ENCODE measurements around the gene SLC44A5. TPM values are rescaled to one million over a fixed set of nuclear protein-coding genes. Genes with fewer than 3 reads are reported as not detected.

The SLC44A5 gene
- total RNA-seq, 1 donor from 2014 or later = 0.20 TPM

DNA sequence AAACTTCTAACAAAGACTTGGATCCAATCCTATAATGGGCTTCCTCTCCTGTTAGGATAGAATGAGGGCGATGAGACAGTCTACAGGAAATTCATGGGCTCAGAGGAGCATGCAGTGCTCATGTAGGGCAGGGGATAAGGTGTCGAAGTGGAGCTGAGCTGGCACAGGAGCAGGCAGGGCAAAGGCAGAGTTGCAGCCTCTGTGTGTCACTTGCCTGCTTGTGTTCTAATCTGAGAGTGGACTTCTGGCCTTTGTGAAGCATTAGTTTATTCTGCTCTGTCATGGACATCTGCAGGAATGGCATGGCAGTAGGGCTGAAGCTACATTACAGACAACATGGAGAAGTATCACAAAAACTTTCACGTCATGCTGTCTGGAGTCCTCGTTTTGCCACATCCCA, 444.1 kb downstream of the SLC44A5 start:
- H3K27me3 Mint-ChIP-seq (ENCODE audit: low read depth) = peaks cover 10% of the 10 kb centered on the region
- no peak overlapping the region for H3K27ac Mint-ChIP-seq (ENCODE audit: unreplicated experiment)
- TF ChIP-seq, protein P1, sequence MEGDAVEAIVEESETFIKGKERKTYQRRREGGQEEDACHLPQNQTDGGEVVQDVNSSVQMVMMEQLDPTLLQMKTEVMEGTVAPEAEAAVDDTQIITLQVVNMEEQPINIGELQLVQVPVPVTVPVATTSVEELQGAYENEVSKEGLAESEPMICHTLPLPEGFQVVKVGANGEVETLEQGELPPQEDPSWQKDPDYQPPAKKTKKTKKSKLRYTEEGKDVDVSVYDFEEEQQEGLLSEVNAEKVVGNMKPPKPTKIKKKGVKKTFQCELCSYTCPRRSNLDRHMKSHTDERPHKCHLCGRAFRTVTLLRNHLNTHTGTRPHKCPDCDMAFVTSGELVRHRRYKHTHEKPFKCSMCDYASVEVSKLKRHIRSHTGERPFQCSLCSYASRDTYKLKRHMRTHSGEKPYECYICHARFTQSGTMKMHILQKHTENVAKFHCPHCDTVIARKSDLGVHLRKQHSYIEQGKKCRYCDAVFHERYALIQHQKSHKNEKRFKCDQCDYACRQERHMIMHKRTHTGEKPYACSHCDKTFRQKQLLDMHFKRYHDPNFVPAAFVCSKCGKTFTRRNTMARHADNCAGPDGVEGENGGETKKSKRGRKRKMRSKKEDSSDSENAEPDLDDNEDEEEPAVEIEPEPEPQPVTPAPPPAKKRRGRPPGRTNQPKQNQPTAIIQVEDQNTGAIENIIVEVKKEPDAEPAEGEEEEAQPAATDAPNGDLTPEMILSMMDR (IDR thresholded peaks at IDR 0.05) = no peak
- no peaks in the 10 kb centered on the region for H3K9me3 Mint-ChIP-seq (ENCODE audit: low read depth)
- no peaks in the 10 kb centered on the region for H3K36me3 Mint-ChIP-seq (ENCODE audit: low read depth)
- no peak overlapping the region for H3K4me3 Mint-ChIP-seq (ENCODE audit: unreplicated experiment)
- DNase-seq (ENCODE audit: low spot score) = no peak
- H3K4me1 Mint-ChIP-seq (ENCODE audit: low read depth) = no peaks in the 10 kb centered on the region

DNA sequence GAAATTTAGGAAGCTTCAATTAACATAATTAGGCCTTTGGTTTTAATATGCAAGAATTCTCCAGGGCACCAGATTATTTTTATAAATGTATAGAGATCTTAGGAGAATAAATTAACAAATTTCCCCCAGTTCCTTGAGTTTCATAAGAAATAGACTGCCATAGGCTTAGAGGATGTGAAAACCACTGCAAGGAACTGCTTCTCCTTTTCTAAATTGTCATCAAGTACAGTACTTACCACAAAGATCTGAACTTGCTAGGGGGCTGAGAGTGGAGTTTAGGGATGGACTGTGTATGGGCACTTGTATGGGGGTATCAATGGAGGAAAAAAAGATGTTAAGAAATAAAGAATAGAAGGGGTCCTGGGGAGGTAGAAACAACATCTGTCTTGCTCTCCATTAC, 445.6 kb downstream of the SLC44A5 start:
- no peak for DNase-seq (ENCODE audit: low spot score)
- H3K4me1 Mint-ChIP-seq (ENCODE audit: low read depth) = no peaks in the 10 kb centered on the region
- peaks cover 10% of the 10 kb centered on the region for H3K27me3 Mint-ChIP-seq (ENCODE audit: low read depth)
- no peak overlapping the region for H3K4me3 Mint-ChIP-seq (ENCODE audit: unreplicated experiment)
- no peaks in the 10 kb centered on the region for H3K9me3 Mint-ChIP-seq (ENCODE audit: low read depth)
- no peaks in the 10 kb centered on the region for H3K36me3 Mint-ChIP-seq (ENCODE audit: low read depth)
- TF ChIP-seq, protein P1 (IDR thresholded peaks at IDR 0.05) = no peak
- no peak overlapping the region for H3K27ac Mint-ChIP-seq (ENCODE audit: unreplicated experiment)

DNA sequence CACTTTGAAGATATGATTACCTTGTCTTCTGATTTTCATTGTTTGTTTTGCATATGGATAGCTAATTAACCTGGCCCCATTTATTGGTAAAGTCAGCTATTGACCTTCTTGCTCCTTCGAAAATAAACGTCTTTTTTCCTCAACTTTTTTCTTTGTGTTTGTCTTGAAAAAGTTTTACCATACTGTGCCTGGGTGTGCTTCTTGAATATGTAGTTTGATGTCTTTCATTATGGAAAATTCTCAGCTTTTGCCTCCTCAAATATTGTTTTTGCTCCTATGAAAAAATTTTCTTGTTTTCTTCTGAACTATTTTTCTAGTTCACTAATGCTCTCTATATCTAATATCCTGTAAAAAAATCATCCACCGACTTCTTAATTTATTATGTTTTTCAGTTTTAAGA, 451.8 kb downstream of the SLC44A5 start:
- TF ChIP-seq, protein P1 (IDR thresholded peaks at IDR 0.05) = no peak
- Mint-ChIP-seq H3K4me1 (ENCODE audit: low read depth) (no peaks in the 10 kb centered on the region), H3K9me3 (ENCODE audit: low read depth) (peaks cover 4% of the 10 kb centered on the region), H3K27ac (ENCODE audit: unreplicated experiment) (no peak overlapping the region), H3K4me3 (ENCODE audit: unreplicated experiment) (no peak overlapping the region), H3K36me3 (ENCODE audit: low read depth) (no peaks in the 10 kb centered on the region), H3K27me3 (ENCODE audit: low read depth) (peaks cover 19% of the 10 kb centered on the region)
- DNase-seq (ENCODE audit: low spot score) = no peak

Other genes starting within 250 kb of the SLC44A5 start
- 34.7 to 46.2 TPM (median 35.2 TPM) in 3 replicates for gene ACADM, start 113.6 kb upstream of the SLC44A5 start, total RNA-seq
- gene RABGGTB, start 175.1 kb upstream of the SLC44A5 start, total RNA-seq = 54.4 to 76.0 TPM (median 57.9 TPM) in 3 replicates
- gene MSH4, start 185.8 kb upstream of the SLC44A5 start, total RNA-seq = 0.20 to 0.48 TPM in 2 of 3 replicates, not detected in the other

Data from chondrocyte (in vitro differentiated cells).